HG03378 (cell line): ENCODE results near the gene DAGLB.
A peak's percentile ranks its signal among the peaks of the same experiment; 100 is the strongest.

Experiments
- ATAC-seq: cut with Tn5 transposase; IDR thresholded peaks from one replicate; pipeline ENCODE4 v1.9.1; 2021; ENCODE audit warnings: mild to moderate bottlenecking, moderate library complexity; ENCODE audit not compliant: unreplicated experiment

The DAGLB gene, protein sequence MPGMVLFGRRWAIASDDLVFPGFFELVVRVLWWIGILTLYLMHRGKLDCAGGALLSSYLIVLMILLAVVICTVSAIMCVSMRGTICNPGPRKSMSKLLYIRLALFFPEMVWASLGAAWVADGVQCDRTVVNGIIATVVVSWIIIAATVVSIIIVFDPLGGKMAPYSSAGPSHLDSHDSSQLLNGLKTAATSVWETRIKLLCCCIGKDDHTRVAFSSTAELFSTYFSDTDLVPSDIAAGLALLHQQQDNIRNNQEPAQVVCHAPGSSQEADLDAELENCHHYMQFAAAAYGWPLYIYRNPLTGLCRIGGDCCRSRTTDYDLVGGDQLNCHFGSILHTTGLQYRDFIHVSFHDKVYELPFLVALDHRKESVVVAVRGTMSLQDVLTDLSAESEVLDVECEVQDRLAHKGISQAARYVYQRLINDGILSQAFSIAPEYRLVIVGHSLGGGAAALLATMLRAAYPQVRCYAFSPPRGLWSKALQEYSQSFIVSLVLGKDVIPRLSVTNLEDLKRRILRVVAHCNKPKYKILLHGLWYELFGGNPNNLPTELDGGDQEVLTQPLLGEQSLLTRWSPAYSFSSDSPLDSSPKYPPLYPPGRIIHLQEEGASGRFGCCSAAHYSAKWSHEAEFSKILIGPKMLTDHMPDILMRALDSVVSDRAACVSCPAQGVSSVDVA

GRCh38 chr7:6447581-6448199 lies at the start of gene DAGLB:
Gene DAGLB (minus strand): TSS chr7:6447954. CDS start chr7:6447842, 112 bp downstream.
- ATAC-seq = peak; percentile 70

DNA sequence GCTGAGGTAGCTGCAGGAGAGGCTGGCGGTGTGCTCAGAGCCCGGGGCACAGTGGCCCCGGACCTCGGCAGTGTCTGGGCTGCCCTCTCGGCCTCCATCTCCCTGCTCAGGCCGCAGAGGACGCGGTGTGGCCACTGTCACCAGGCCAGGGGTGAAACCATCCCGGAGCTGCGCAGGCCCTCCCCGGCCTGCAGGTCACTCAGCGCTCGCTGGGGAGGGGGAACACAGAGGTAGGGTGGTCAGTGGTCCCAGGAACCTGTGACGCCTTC lies 49.8 kb upstream of the DAGLB start:
- ATAC-seq = no peak

DNA sequence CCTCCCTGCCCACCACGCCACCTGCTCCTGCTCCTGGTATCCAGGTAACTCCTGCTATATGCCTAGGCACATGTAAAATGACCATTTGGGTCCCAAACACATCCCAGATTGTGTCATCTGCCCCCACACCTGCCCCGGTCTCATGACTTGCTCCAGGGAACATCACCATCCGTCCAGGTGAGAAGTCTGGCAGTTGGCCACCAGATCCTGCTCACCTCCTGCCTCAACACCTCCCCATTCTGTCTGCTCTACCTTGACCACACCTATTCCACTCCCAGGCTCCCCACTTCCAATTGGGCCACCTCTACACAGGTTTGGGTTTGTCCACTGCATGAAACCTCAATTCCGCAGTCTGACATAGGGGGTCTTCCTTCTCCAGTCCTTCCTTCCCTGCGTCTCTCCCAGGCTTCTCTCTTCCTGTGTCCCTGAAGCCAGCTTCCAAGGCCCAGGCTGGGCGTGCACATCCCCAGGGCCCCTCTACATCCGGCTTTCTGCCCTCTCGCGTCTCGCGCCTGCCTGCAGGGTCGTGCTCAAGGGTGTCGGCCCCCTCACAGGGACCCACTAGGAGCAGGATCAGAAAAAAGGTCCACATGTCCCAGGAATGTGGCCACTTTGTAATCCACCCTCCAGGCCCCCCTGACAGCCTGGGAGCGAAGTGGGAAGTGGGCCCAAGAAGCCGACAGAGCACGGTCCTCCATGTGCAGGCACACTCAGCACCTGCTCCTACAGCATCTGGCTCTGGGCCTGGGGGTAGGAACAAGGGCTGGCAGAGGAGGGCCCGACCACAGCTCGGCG lies 49.3 kb upstream of the DAGLB start:
- ATAC-seq = no peak

GRCh38 chr7:6495597-6496262 lies 48.0 kb upstream of the DAGLB start:
- no peak for ATAC-seq

GRCh38 chr7:6494365-6494764 lies 46.6 kb upstream of the DAGLB start:
- ATAC-seq = no peak

GRCh38 chr7:6491194-6491593 lies 43.4 kb upstream of the DAGLB start:
- no peak for ATAC-seq

DNA sequence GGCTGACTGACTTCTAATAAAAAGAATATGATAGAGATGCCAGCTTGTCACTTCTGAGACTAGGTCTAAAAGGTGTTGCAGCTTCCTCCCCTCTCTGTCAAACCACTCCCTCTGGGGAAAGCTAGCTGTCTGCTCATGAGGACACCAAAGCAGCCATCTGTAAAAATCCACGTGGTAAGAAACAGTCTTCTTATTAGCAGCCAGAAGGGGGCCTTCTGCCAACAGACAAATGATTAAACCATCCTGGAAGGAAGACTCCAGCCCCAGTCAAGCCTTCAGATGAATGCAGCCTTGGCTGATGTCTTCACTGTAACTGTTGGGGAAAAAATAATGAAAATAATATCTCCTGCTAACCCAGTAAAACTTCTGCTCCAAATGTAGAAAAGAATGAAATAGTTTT lies 41.9 kb upstream of the DAGLB start:
- ATAC-seq = no peak

GRCh38 chr7:6487184-6487545 lies 39.4 kb upstream of the DAGLB start:
- ATAC-seq = no peak

DNA sequence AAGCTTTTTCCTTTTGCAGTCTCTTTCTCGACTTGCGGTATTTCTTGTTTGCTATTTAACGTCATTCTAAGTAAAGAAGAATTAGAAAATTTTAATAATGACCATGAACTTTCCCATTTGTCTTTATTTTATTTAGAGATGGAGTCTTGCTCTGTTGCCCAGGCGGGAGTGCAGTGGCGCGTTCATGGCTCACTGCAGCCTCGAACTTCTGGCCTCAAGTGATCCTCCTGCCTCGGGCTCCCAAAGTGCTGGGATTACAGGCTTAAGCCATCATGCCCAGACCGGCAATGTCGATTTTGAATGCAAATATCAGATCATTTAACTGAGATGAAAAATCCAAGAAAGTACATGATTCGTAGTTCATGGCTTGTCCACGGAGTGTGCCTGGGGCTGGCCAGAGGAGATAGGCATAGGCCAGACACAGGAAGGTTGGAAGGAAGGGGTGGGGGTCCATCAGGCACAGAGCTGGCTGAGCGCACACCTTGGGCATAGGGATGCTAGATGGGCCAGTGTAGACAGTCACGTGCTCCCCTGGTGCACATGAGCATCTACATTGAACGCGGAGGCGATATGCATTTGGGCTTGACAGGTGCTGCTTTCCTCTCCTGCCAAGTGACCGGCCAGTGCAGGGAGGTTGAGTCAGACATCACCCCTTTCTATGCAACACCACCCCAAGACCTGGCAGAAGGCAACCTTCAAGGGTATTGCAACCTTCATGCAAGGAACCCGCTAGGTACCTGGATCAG lies 38.9 kb upstream of the DAGLB start:
- no peak for ATAC-seq

DNA sequence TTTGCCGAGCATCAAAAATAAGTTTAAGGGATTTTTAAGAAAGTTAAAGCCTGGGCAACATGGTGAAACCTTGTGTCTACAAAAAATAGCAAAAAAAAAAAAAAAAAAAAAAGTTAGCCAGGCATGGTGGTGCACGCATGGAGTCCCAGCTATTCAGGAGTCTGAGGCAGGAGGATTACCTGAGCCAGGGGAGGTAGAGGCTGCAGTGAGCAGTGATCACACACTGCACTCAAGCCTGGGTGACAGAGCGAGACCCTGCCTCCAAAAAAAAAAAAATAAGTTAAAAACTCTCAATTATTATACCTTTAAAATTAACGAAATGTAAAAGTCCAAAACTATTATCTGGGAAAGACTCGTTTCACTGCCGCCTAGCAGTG lies 35.0 kb upstream of the DAGLB start:
- ATAC-seq = peak; percentile 11

DNA sequence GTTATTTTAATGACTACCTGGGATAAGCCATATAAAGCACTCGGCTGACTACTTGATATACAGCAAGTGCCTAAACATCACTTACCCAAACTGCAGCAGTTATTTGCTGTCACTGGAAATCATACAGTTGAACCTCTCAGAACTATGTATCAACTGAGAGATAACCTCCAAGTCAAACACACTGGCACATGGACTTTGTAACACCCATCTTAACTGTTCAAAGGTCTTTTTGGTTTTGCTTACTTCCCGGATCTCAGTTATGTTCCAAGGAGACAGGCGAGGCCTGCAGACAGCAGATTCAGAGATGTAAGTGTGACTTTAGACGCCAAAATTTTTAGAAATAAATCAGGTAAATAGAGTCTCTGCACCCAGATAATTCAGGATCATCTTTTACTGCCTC lies 34.6 kb upstream of the DAGLB start:
- ATAC-seq = no peak

- ATAC-seq = no peak
Measured at GRCh38 chr7:6481445-6481844, 33.7 kb upstream of the DAGLB start.

DNA sequence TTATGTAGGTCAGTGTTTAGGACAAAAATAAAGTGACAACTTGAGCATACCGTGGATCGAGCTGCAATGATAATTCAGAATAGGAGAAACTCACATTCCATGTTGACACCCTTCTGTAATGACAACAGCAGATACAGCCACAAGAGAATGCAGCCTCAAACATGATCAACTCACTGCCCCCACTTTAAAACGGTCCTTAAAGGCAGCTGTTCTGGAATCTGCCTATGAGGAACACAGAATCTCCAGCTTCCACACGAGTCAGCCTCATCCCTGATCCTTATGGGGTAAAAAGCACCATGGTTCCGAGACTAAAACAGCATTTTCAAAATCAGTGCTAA lies 32.5 kb upstream of the DAGLB start:
- ATAC-seq = no peak

DNA sequence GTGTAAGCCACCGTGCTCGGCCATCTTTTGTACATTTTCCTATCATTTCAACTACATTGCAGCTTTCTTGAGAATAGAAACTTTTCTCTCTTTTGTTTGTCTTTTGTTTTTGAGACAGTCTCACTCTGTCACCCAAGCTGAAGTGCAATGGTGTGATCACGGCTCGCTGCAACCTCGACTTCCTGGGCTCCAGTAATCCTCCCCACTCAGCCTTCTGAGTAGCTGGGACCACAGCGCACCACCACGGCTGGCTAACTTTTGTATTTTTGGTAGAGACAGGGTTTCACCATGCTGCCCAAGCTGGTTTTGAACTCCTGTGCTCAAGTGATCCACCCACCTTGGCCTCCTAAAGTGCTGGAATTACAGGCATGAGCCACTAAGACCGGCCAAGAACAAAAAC lies 31.3 kb upstream of the DAGLB start:
- no peak for ATAC-seq

- ATAC-seq = no peak
Measured at GRCh38 chr7:6478186-6478585, 30.4 kb upstream of the DAGLB start.

DNA sequence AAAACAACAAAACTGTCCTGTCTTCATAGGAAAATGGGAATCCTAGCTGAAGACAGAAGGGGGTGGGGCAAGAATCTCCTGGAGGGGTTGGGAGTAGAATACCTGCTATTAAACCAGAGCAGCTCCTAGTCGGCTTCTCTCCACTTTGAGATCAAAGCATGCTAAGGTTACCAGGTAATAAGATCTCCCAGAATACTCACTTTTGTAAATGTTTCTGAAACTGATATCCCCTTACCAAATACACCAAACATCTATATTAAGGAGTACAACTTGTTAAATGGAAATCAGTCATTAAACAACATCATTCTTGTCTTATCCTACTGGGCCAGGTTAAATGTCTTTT lies 29.5 kb upstream of the DAGLB start:
- no peak for ATAC-seq

DNA sequence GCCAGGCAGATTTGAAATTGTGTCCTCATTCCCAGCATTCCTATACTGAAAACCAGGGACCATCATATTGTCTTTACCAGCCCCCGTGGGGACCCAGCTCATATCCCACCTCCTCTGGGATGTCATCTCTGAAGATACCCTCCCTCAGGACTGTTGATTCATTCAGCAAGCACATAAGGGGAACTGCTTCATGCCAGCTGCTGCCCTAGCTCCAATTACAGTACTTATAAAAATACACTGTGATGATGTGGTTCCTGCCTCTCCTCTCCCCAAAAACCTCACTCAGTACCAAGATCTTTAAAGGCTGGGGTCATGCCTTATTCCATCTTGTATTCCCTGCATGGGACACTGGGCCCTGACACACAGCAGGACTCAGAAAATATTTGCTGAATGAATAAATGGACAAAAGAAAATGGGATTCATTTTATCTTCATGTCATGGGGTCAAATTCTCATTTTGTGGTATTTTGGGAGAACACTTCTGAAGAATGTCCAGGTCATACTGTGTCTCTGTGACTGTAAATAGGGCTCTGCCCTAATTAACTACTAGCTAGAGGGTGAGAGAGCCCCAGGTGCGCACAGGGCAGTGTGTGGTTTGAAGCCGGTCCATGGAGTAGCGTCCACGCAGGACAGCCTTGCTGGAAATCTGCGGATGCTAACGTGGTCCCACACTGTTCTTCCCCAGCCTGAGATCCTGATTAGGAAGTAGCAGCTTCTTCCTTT lies 29.0 kb upstream of the DAGLB start:
- no peak for ATAC-seq

GRCh38 chr7:6475433-6476186 lies 27.9 kb upstream of the DAGLB start:
- no peak for ATAC-seq

DNA sequence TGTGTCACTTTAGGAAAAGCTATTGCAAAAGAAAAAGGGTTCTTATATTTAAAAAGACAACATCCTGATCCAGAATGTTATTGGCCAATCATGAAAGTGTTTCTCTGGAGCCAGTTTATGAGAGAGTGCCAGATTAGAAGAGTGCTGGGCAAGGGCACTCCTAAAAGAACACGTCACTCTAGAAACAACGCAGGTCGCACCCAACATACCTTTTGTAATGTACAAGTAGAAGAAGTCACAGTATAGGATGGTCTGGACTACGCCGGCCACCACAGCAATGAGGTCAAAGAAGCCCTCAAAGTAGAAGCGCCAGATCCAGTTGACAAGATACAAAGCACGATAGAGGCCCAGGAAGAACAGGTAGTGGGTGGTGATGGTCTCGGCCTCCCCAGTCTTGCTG lies 18.1 kb upstream of the DAGLB start:
- ATAC-seq = no peak
